Kidney epithelial cell (primary cell): ENCODE results near the gene HSPA4L. TPM values are rescaled to one million over a fixed set of nuclear protein-coding genes. Genes with fewer than 3 reads are reported as not detected.

ENCODE experiments used
- DNase-seq: peaks from one replicate; pipeline ENCODE4 v3.0.0-alpha.2; 2010; ENCODE audit warnings: low read depth
- H3K27me3 ChIP-seq: 2 replicates; pipeline ENCODE4 v1.6.0; 2011; ENCODE audit warnings: low read length; ENCODE audit not compliant: control insufficient read depth, insufficient read depth
- H3K36me3 ChIP-seq: 2 replicates; pipeline ENCODE4 v1.5.1; 2011; ENCODE audit warnings: low read length; ENCODE audit not compliant: control insufficient read depth, insufficient read depth
- H3K4me3 ChIP-seq: 2 replicates; pipeline ENCODE4 v1.5.1; 2011; ENCODE audit warnings: low read depth, mild to moderate bottlenecking, control low read depth, low read length
- total RNA-seq: library from RNA; depleted of rRNA; stranded (reverse); fragments of >200 nt; gene quantifications from 2 replicates; pipeline ENCODE4 v1.2.3, GENCODE V29; 2015
- TF ChIP-seq, protein P1 (sequence below): IDR thresholded peaks from 2 replicates; pipeline ENCODE4 v1.5.1; 2011; ENCODE audit warnings: mild to moderate bottlenecking, moderate library complexity, low read length, control low read depth, inconsistent platforms; ENCODE audit not compliant: insufficient read depth, poor library complexity, severe bottlenecking

Gene HSPA4L
- total RNA-seq = 7.5 and 10.2 TPM in 2 replicates

DNA sequence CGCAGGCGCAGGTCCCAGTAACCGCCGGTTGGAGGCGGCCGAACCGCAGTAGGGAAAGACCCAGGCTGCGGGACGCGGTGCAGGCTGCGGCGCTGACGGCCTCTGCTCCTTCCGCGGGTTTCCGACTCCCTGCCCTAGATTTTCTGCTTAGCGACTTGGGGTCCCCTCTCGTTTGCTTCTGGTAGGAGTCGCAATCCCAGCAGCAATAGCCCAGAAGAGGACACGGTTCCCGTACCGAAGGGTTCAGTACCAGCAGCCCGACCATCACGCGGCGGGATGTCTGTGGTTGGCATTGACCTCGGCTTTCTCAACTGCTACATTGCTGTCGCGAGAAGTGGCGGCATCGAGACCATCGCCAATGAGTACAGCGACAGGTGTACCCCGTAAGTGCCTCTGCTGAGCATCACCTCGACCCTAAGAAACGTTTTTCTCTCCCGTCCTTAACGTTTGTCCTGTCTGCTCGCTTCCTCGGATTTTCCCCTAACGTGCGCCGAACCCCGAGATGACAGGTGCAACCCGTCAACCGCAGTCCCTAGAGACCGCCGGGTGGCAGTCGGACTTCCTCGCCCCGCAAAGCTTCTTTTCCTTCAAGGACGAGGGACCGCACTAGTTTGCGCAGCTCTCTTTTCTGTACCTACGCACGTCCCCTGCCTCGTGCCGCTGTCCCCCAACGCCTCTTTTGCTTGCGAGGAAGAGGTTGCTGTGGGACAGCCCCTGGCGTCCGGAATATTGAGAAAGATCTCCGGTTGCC is at the start of gene HSPA4L:
TSS of gene HSPA4L (plus strand) at position 48 of the 751 bp plus-strand sequence. CDS start at position 277, 229 bp downstream.
- Histone ChIP-seq H3K27me3 (no peaks in the 10 kb centered on the region), H3K36me3 (no peaks in the 10 kb centered on the region), H3K4me3 (peak within 1 kb of the TSS; percentile 71)
- no peak for DNase-seq
- TF ChIP-seq, protein P1, sequence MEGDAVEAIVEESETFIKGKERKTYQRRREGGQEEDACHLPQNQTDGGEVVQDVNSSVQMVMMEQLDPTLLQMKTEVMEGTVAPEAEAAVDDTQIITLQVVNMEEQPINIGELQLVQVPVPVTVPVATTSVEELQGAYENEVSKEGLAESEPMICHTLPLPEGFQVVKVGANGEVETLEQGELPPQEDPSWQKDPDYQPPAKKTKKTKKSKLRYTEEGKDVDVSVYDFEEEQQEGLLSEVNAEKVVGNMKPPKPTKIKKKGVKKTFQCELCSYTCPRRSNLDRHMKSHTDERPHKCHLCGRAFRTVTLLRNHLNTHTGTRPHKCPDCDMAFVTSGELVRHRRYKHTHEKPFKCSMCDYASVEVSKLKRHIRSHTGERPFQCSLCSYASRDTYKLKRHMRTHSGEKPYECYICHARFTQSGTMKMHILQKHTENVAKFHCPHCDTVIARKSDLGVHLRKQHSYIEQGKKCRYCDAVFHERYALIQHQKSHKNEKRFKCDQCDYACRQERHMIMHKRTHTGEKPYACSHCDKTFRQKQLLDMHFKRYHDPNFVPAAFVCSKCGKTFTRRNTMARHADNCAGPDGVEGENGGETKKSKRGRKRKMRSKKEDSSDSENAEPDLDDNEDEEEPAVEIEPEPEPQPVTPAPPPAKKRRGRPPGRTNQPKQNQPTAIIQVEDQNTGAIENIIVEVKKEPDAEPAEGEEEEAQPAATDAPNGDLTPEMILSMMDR = peak; percentile 26

DNA sequence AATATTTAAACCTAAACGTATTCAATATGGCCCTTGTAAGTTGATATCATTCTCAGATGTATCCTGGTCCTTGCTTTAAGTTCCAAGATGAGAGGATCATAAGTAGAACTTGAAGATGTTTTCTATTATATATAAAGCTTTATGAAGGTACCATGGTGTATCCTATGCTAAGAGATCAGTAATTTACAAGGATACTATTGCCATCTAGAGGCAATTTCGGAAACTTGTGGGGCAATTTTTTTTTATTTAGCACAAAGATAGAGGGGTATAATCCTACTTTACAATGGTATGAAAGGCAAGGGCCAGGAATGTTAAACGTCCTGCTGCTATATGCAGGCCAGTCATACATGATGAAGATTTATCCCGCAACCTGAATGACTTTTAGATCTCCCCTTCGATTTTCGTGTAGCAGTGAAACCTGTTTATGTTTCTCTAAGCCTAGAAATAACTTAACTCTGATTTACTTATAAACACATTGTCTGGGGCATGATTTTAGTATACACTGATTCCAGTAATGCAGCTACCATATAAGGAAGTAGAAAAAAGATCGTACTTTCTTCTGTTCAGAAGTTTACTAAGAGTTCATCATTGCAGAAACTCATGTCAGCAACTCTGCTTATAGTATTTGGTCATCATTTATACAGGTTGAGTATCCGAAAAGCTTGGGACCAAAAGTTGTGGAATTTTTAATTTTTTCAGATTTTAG is 49.3 kb upstream of the HSPA4L start:
- Histone ChIP-seq H3K36me3 (no peaks in the 10 kb centered on the region), H3K4me3 (no peak overlapping the region), H3K27me3 (no peaks in the 10 kb centered on the region)
- DNase-seq = no peak
- TF ChIP-seq, protein P1 = peak; percentile 50

DNA sequence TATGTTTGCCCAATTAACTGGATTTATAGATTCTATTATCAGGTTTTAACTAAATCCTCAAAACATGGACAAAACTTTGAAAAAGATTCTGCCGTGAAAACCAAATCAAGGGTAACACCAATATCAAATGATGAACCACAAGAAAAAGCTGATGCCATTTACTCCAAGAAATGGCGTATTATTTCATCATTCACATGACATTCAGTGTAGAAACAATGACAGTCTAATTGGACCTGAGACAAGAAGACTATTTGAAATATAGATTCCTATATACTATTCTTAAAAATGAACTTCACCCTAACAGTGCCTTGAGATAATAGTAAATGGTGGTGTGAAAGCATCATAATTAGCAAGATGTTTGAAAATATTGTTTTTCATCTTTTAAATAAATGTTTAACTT is 47.1 kb upstream of the HSPA4L start:
- Histone ChIP-seq H3K36me3 (no peaks in the 10 kb centered on the region), H3K4me3 (no peak overlapping the region), H3K27me3 (no peaks in the 10 kb centered on the region)
- no peak for DNase-seq
- TF ChIP-seq, protein P1 = no peak

- Histone ChIP-seq H3K4me3 (no peak overlapping the region), H3K27me3 (no peaks in the 10 kb centered on the region), H3K36me3 (no peaks in the 10 kb centered on the region)
- TF ChIP-seq, protein P1 = no peak
- no peak for DNase-seq
Observed at GRCh38 chr4:127737295-127737694, 44.8 kb upstream of the HSPA4L start.

DNA sequence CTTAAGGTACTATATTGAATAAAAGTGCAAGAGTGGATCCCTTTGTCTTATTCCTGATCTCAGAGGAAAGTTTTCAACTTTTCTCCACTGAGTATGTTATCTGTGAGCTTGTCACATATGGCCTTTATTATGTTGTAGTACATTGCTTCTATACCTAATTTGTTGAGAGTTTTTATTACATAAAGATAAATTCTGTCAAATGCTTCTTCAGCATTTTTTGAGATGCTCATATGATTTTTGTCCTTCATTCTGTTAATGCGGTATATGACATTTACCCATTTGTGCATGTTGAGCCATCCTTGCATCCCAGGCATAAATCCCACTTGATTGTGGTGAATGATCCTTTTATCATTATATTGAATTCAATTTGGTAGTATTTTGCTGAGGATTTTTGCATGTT is 40.9 kb upstream of the HSPA4L start:
- TF ChIP-seq, protein P1 = no peak
- no peaks in the 10 kb centered on the region for H3K27me3 ChIP-seq

More for the DNA sequence above, 40.9 kb upstream of the HSPA4L start:
- H3K36me3 ChIP-seq = no peaks in the 10 kb centered on the region
- H3K4me3 ChIP-seq = no peak overlapping the region
- no peak for DNase-seq
